SHP77 (cell line): Measurements from ENCODE around the gene MROH9.

Experiments used
- DNase-seq, 2 experiments: peaks; one replicate each; lab custom pipeline; 2025; lab: John Stamatoyannopoulos, UW

The MROH9 gene

GRCh38 chr1:170967042-170967910 lies 31.9 kb downstream of the MROH9 start:
- DNase-seq = peak in 1 of 2 experiments; percentile 6

- no peak for DNase-seq
Measured at GRCh38 chr1:170970256-170970655, 34.9 kb downstream of the MROH9 start.

GRCh38 chr1:170978371-170978910 lies 43.1 kb downstream of the MROH9 start:
- no peak for DNase-seq

- no peak for DNase-seq
Measured at GRCh38 chr1:170985406-170985805, 50.1 kb downstream of the MROH9 start.

- DNase-seq = no peak
Measured at GRCh38 chr1:170986901-170987300, 51.6 kb downstream of the MROH9 start.

GRCh38 chr1:170987424-170987823 lies 52.1 kb downstream of the MROH9 start:
- no peak for DNase-seq

GRCh38 chr1:170993151-170993550 lies 57.8 kb downstream of the MROH9 start:
- no peak for DNase-seq

GRCh38 chr1:170993717-170994116 lies 58.4 kb downstream of the MROH9 start:
- no peak for DNase-seq

- no peak for DNase-seq
Measured at GRCh38 chr1:171014880-171015279, 79.5 kb downstream of the MROH9 start.

- no peak for DNase-seq
Measured at GRCh38 chr1:171017426-171017825, 82.1 kb downstream of the MROH9 start.

- DNase-seq = no peak
Measured at GRCh38 chr1:171019971-171020370, 84.6 kb downstream of the MROH9 start.

- no peak for DNase-seq
Measured at GRCh38 chr1:171032822-171033702, 97.7 kb downstream of the MROH9 start.

GRCh38 chr1:171037626-171038025 lies 102.3 kb downstream of the MROH9 start:
- no peak for DNase-seq

- no peak for DNase-seq
Measured at GRCh38 chr1:171038284-171038683, 103.0 kb downstream of the MROH9 start.

GRCh38 chr1:171048014-171048413 lies 112.7 kb downstream of the MROH9 start:
- no peak for DNase-seq

GRCh38 chr1:171052977-171053376 lies 117.6 kb downstream of the MROH9 start:
- DNase-seq = no peak

GRCh38 chr1:171055966-171056643 lies 120.8 kb downstream of the MROH9 start:
- no peak for DNase-seq

- no peak for DNase-seq
Measured at GRCh38 chr1:171061425-171062143, 126.2 kb downstream of the MROH9 start.

GRCh38 chr1:171062902-171063301 lies 127.6 kb downstream of the MROH9 start:
- no peak for DNase-seq

- DNase-seq = no peak
Measured at GRCh38 chr1:171075041-171075440, 139.7 kb downstream of the MROH9 start.

- DNase-seq = no peak
Measured at GRCh38 chr1:171081314-171081753, 146.0 kb downstream of the MROH9 start.
